Measurements from ENCODE around the gene OR10C1. TPM values are rescaled to one million over a fixed set of nuclear protein-coding genes. Genes with fewer than 3 reads are reported as not detected.

OR10C1 gene
- total RNA-seq, 4 donors from 2014 or later, result not detected

GRCh38 chr6:29488874-29489273, 49.8 kb downstream of the OR10C1 start:
- H3K4me3 ChIP-seq, result no peak overlapping the region
- intact Hi-C loops (cut with DNase I; ENCODE audit: low total_unique reads), result no loop called here
- H3K27ac ChIP-seq, result no peak overlapping the region
- H3K4me1 ChIP-seq, result no peaks in the 10 kb centered on the region
- TF ChIP-seq POLR2AphosphoS5 (IDR thresholded peaks at IDR 0.05) (no peak), EP300 (IDR thresholded peaks at IDR 0.05; ENCODE audit: low read depth) (no peak), POLR2A (IDR thresholded peaks at IDR 0.05) (no peak)
- TF ChIP-seq, protein P1, sequence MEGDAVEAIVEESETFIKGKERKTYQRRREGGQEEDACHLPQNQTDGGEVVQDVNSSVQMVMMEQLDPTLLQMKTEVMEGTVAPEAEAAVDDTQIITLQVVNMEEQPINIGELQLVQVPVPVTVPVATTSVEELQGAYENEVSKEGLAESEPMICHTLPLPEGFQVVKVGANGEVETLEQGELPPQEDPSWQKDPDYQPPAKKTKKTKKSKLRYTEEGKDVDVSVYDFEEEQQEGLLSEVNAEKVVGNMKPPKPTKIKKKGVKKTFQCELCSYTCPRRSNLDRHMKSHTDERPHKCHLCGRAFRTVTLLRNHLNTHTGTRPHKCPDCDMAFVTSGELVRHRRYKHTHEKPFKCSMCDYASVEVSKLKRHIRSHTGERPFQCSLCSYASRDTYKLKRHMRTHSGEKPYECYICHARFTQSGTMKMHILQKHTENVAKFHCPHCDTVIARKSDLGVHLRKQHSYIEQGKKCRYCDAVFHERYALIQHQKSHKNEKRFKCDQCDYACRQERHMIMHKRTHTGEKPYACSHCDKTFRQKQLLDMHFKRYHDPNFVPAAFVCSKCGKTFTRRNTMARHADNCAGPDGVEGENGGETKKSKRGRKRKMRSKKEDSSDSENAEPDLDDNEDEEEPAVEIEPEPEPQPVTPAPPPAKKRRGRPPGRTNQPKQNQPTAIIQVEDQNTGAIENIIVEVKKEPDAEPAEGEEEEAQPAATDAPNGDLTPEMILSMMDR (IDR thresholded peaks at IDR 0.05), result no peak
- no peaks in the 10 kb centered on the region for H3K9me3 ChIP-seq
- in situ Hi-C loops (cut with MboI; ENCODE audit: low pct_ligation_motif_present in 1 of 4, low pct_unique_long_range_greater_than_20kb in 1 of 4, low sequenced_read_pairs in 3 of 4), result no loop called here
- no peaks in the 10 kb centered on the region for H3K27me3 ChIP-seq
- no peaks in the 10 kb centered on the region for H3K36me3 ChIP-seq
- no peak for DNase-seq

DNA sequence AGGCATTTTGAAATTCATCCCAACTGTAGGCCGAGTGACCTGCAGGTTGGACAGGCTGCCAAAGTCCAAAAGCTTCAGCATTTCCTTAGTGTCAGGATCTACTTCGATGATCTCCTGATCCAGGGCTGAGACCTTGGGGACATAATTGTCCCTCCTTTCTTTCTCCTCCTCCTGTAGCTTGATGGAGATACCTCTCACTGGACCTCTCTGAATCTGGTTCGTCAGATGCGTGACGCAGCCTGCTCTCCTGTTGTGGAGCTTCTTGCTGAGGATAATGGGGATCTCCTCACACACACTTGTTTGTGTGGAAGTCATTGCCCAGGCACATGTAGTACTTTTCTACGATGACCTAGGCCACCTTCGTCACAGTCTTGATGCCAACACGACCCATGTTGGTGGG, 50.2 kb downstream of the OR10C1 start:
- Histone ChIP-seq H3K9me3 (no peaks in the 10 kb centered on the region), H3K4me1 (no peaks in the 10 kb centered on the region), H3K27me3 (no peaks in the 10 kb centered on the region), H3K4me3 (no peak overlapping the region), H3K36me3 (no peaks in the 10 kb centered on the region), H3K27ac (no peak overlapping the region)
- in situ Hi-C loops (cut with MboI; ENCODE audit: low pct_ligation_motif_present in 1 of 4, low pct_unique_long_range_greater_than_20kb in 1 of 4, low sequenced_read_pairs in 3 of 4), result no loop called here
- intact Hi-C loops (cut with DNase I; ENCODE audit: low total_unique reads), result no loop called here
- TF ChIP-seq POLR2AphosphoS5 (IDR thresholded peaks at IDR 0.05) (no peak), POLR2A (IDR thresholded peaks at IDR 0.05) (no peak), EP300 (IDR thresholded peaks at IDR 0.05; ENCODE audit: low read depth) (no peak)
- TF ChIP-seq, protein P1 (IDR thresholded peaks at IDR 0.05), result no peak
- no peak for DNase-seq
- 78 to 91% methylated on average over 8 of the region's 8 CpGs for WGBS, 2 donors (ENCODE audit: low coverage in 1 of 2)

DNA sequence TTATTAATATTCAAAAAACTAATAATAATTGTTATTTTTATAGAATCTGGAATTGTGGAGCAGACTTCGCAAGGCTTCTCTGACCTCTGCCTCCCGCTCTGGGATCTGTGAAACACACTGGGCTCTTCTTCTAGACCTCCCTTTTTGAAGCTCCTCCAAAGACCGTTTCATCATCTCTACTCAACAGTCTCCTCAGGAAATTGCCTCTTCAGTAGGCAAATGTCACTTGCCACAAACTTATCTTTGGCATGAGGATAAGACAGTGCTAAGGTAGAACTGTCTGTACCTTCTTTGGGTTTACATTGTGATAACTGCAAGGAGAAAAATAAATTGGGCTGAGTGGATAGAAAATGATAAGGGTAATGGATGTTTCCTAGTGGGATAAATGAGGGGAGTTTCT, 50.9 kb downstream of the OR10C1 start:
- in situ Hi-C loops (cut with MboI; ENCODE audit: low pct_ligation_motif_present in 1 of 4, low pct_unique_long_range_greater_than_20kb in 1 of 4, low sequenced_read_pairs in 3 of 4), result no loop called here
- Histone ChIP-seq H3K27ac (no peak overlapping the region), H3K9me3 (no peaks in the 10 kb centered on the region), H3K4me3 (no peak overlapping the region), H3K27me3 (no peaks in the 10 kb centered on the region), H3K4me1 (no peaks in the 10 kb centered on the region), H3K36me3 (no peaks in the 10 kb centered on the region)
- TF ChIP-seq, protein P1 (IDR thresholded peaks at IDR 0.05), result no peak
- TF ChIP-seq EP300 (IDR thresholded peaks at IDR 0.05; ENCODE audit: low read depth), result no peak
- no peak for TF ChIP-seq POLR2AphosphoS5 (IDR thresholded peaks at IDR 0.05)
- no peak for TF ChIP-seq POLR2A (IDR thresholded peaks at IDR 0.05)
- intact Hi-C loops (cut with DNase I; ENCODE audit: low total_unique reads), result no loop called here
- no peak for DNase-seq
- WGBS, 2 donors (ENCODE audit: low coverage in 1 of 2), result 67 to 79% methylated on average over 3 of the region's 3 CpGs

DNA sequence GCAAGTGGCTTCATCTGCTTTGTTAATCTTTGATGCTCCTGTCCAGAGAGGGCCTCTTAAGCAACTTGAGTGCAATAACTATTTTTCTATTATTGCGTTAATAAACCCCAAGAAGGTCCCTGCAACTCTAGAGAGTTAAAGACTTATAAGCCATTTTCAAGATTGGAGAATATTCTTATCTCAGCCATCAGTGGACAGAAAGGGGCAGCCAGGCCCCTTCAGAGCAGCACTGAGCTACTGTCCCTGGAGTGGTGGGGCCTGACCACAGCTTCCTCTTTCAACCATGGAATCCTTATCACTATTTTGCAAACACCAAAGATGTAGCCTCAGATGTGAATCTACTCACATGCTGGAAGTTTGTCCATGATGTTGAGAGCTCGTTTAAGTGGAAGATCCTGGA, 51.4 kb downstream of the OR10C1 start:
- Histone ChIP-seq H3K36me3 (no peaks in the 10 kb centered on the region), H3K27me3 (no peaks in the 10 kb centered on the region), H3K4me1 (no peaks in the 10 kb centered on the region), H3K9me3 (no peaks in the 10 kb centered on the region), H3K4me3 (no peak overlapping the region), H3K27ac (no peak overlapping the region)
- DNase-seq, result no peak
- WGBS, 2 donors (ENCODE audit: low coverage in 1 of 2), result 40 to 59% methylated on average over 1 to 2 of the region's 2 CpGs
- in situ Hi-C loops (cut with MboI; ENCODE audit: low pct_ligation_motif_present in 1 of 4, low pct_unique_long_range_greater_than_20kb in 1 of 4, low sequenced_read_pairs in 3 of 4), result no loop called here
- no peak for TF ChIP-seq EP300 (IDR thresholded peaks at IDR 0.05; ENCODE audit: low read depth)
- no peak for TF ChIP-seq POLR2AphosphoS5 (IDR thresholded peaks at IDR 0.05)
- intact Hi-C loops (cut with DNase I; ENCODE audit: low total_unique reads), result no loop called here

Other genes with a start within 250 kb of the OR10C1 start
- gene OR14J1, start 137.6 kb upstream of the OR10C1 start, total RNA-seq, result not detected
- gene OR5V1, start 70.4 kb upstream of the OR10C1 start, total RNA-seq, result not detected
- gene OR12D3, start 64.0 kb upstream of the OR10C1 start, total RNA-seq, result not detected
- not detected for gene OR12D2, start 43.7 kb upstream of the OR10C1 start, total RNA-seq
- gene OR12D1, start 24.4 kb upstream of the OR10C1 start, total RNA-seq, result not detected
- gene OR11A1, start 17.8 kb downstream of the OR10C1 start, total RNA-seq, result not detected
- gene OR2H1, start 17.8 kb downstream of the OR10C1 start, total RNA-seq, result not detected
- gene MAS1L, start 48.6 kb downstream of the OR10C1 start, total RNA-seq, result not detected
- gene UBD, start 120.4 kb downstream of the OR10C1 start, total RNA-seq, result 1 to 10 TPM in 1 of 4 donors, under 1 TPM in 1, not detected in 2; 0.96 to 8.4 TPM
- gene OR2H2, start 145.8 kb downstream of the OR10C1 start, total RNA-seq, result not detected
- 10 to 100 TPM; 11.5 to 40.4 (median 30.5) TPM for gene GABBR1, start 193.9 kb downstream of the OR10C1 start, total RNA-seq
- gene MOG, start 217.8 kb downstream of the OR10C1 start, total RNA-seq, result not detected
- under 1 TPM in 1 of 4 donors, not detected in 3; 0.27 TPM for gene ZFP57, start 241.8 kb downstream of the OR10C1 start, total RNA-seq

All from transverse colon (tissue), 4 donors.